GM18526 (cell line): ENCODE measurements around the gene PAK6.

Source experiments
- POLR2A ChIP-seq: IDR thresholded peaks from 3 replicates; pipeline ENCODE4 v1.6.1; 2011; ENCODE audit not compliant: insufficient read length; ENCODE audit errors: extremely low read depth

PAK6 gene

GRCh38 chr15:40312370-40313158 lies 73.7 kb downstream of the PAK6 start:
- no peak for TF ChIP-seq POLR2A

GRCh38 chr15:40313531-40314398 lies 74.9 kb downstream of the PAK6 start:
- no peak for TF ChIP-seq POLR2A

GRCh38 chr15:40314723-40315276 lies 75.9 kb downstream of the PAK6 start:
- TF ChIP-seq POLR2A = no peak

GRCh38 chr15:40316931-40317330 lies 78.1 kb downstream of the PAK6 start:
- no peak for TF ChIP-seq POLR2A

GRCh38 chr15:40317580-40317979 lies 78.7 kb downstream of the PAK6 start:
- TF ChIP-seq POLR2A = no peak

- TF ChIP-seq POLR2A = no peak
Measured at GRCh38 chr15:40320409-40320808, 81.5 kb downstream of the PAK6 start.

- TF ChIP-seq POLR2A = no peak
Measured at GRCh38 chr15:40320931-40321371, 82.1 kb downstream of the PAK6 start.

GRCh38 chr15:40322531-40323238 lies 83.8 kb downstream of the PAK6 start:
- TF ChIP-seq POLR2A = no peak

GRCh38 chr15:40323239-40323952 lies 84.5 kb downstream of the PAK6 start, which contains the start of gene INAFM2:
INAFM2 (plus strand) TSS chr15:40323692; CDS start chr15:40324056, 364 bp downstream.
- no peak for TF ChIP-seq POLR2A

- no peak for TF ChIP-seq POLR2A
Measured at GRCh38 chr15:40323953-40324937, 85.4 kb downstream of the PAK6 start.

GRCh38 chr15:40325188-40325587 lies 86.3 kb downstream of the PAK6 start:
- no peak for TF ChIP-seq POLR2A

GRCh38 chr15:40325700-40326099 lies 86.8 kb downstream of the PAK6 start:
- TF ChIP-seq POLR2A = no peak
